Tibial nerve (tissue), 4 donors: ENCODE results near the gene CIITA. TPM values are rescaled to one million over a fixed set of nuclear protein-coding genes. Genes with fewer than 3 reads are reported as not detected.

Source experiments
- DNase-seq, 2 donors: peaks; one replicate each; pipeline ENCODE4 v3.0.0-alpha.2; 2019; ENCODE audit warnings: low spot score in 2 of 2
- H3K27ac ChIP-seq, 4 donors: fragments of 200-600 bp; sonication (generic) in 3 of 4; one replicate each; pipeline ENCODE4 v1.5.1; 2017 to 2019; ENCODE audit warnings: mild to moderate bottlenecking in 1 of 4
- H3K27me3 ChIP-seq, 2 donors: fragments of 200-600 bp; sonication (generic) in 1 of 2; one replicate each; pipeline versions ENCODE4 v1.5.1 to v1.6.0; 2017 to 2019
- H3K36me3 ChIP-seq, 3 donors: fragments of 200-600 bp; sonication (generic); one replicate each; pipeline ENCODE4 v1.5.1; 2018 to 2019
- H3K4me1 ChIP-seq, 4 donors: fragments of 200-600 bp; sonication (generic) in 3 of 4; one replicate each; pipeline ENCODE4 v1.5.1; 2017 to 2019
- H3K4me3 ChIP-seq, 4 donors: fragments of 200-600 bp; sonication (generic) in 3 of 4; one replicate each; pipeline ENCODE4 v1.5.1; 2017 to 2019; ENCODE audit warnings: mild to moderate bottlenecking in 1 of 4, moderate library complexity in 1 of 4
- H3K9me3 ChIP-seq, 4 donors: fragments of 200-600 bp; sonication (generic) in 3 of 4; one replicate each; pipeline ENCODE4 v1.5.1; 2017 to 2019
- CTCF ChIP-seq, 5 experiments: fragments of 200-600 bp in 3 of 5; fragments of 450-650 bp in 2 of 5; sonication (generic) in 3 of 5; IDR thresholded peaks; one replicate each; pipeline ENCODE4 v1.5.1; 2016 to 2019; ENCODE audit warnings: antibody characterized with exemption in 5 of 5, mild to moderate bottlenecking in 3 of 5, moderate library complexity in 2 of 5
- EP300 ChIP-seq, 2 donors: sonication (generic); formaldehyde crosslinking; IDR thresholded peaks; one replicate each; pipeline ENCODE4 v1.6.1; 2017; ENCODE audit warnings: antibody characterized with exemption in 2 of 2, mild to moderate bottlenecking in 1 of 2
- POLR2A ChIP-seq, 2 donors: fragments of 450-650 bp; IDR thresholded peaks; one replicate each; pipeline ENCODE4 v1.6.1; 2017; ENCODE audit warnings: antibody characterized with exemption in 2 of 2, mild to moderate bottlenecking in 2 of 2, moderate library complexity in 2 of 2
- WGBS, 2 donors: methylation state at CpG; one replicate each; pipeline ENCODE4 v1.1.5; 2018; 5-methylcytosine and 5-hydroxymethylcytosine counted together
- total RNA-seq, 4 donors: library from RNA; depleted of rRNA; stranded (reverse); fragments of >200 nt; gene quantifications; one replicate each; pipeline ENCODE4 v1.1.0, GENCODE V29; 2016

The CIITA gene
- total RNA-seq, 4 donors from 2014 or later = 7.5 to 38.7 (median 17.8) TPM

- Histone ChIP-seq H3K9me3 (no peaks in the 10 kb centered on the region), H3K4me3 (no peak overlapping the region), H3K36me3 (no peaks in the 10 kb centered on the region), H3K27ac (no peak overlapping the region), H3K4me1 (no peaks in the 10 kb centered on the region), H3K27me3 (no peaks in the 10 kb centered on the region)
- no peak for TF ChIP-seq EP300 (IDR thresholded peaks at IDR 0.05)
- no peak for TF ChIP-seq POLR2A (IDR thresholded peaks at IDR 0.05)
- no peak for TF ChIP-seq CTCF (IDR thresholded peaks at IDR 0.05)
- no peak for DNase-seq
- 77 to 87% methylated on average over 5 of the region's 5 CpGs for WGBS, 2 donors
Observed at GRCh38 chr16:10852948-10853347, 24.1 kb upstream of the CIITA start.

- H3K9me3 ChIP-seq = no peaks in the 10 kb centered on the region
- no peaks in the 10 kb centered on the region for H3K27me3 ChIP-seq
- H3K27ac ChIP-seq = no peak overlapping the region
- H3K4me1 ChIP-seq = no peaks in the 10 kb centered on the region
- H3K4me3 ChIP-seq = no peak overlapping the region
- TF ChIP-seq CTCF (IDR thresholded peaks at IDR 0.05) = no peak
- no peak for TF ChIP-seq EP300 (IDR thresholded peaks at IDR 0.05)
- TF ChIP-seq POLR2A (IDR thresholded peaks at IDR 0.05) = no peak
- no peak for DNase-seq
- WGBS, 2 donors = 94 to 95% methylated on average over 2 of the region's 2 CpGs
- no peaks in the 10 kb centered on the region for H3K36me3 ChIP-seq
Observed at GRCh38 chr16:10856042-10856441, 21.0 kb upstream of the CIITA start.

- Histone ChIP-seq H3K36me3 (no peaks in the 10 kb centered on the region), H3K4me1 (peaks cover 0 to 7% (median 0%) of the 10 kb centered on the region in 4 donors), H3K27ac (no peak overlapping the region), H3K9me3 (no peaks in the 10 kb centered on the region), H3K4me3 (no peak overlapping the region), H3K27me3 (no peaks in the 10 kb centered on the region)
- WGBS, 2 donors = 77% methylated on average over 1 of the region's 1 CpG
- TF ChIP-seq POLR2A (IDR thresholded peaks at IDR 0.05) (no peak), EP300 (IDR thresholded peaks at IDR 0.05) (no peak), CTCF (IDR thresholded peaks at IDR 0.05) (no peak)
- no peak for DNase-seq
Observed at GRCh38 chr16:10858203-10858602, 18.8 kb upstream of the CIITA start.

- no peak for DNase-seq
- 45 to 69% methylated on average over 2 of the region's 2 CpGs for WGBS, 2 donors
- no peak overlapping the region for H3K27ac ChIP-seq
- no peaks in the 10 kb centered on the region for H3K36me3 ChIP-seq
- H3K27me3 ChIP-seq = no peaks in the 10 kb centered on the region
- H3K4me1 ChIP-seq = peaks cover 0 to 7% (median 0%) of the 10 kb centered on the region in 4 donors
- no peak for TF ChIP-seq CTCF (IDR thresholded peaks at IDR 0.05)
- no peak for TF ChIP-seq EP300 (IDR thresholded peaks at IDR 0.05)
- TF ChIP-seq POLR2A (IDR thresholded peaks at IDR 0.05) = no peak
- H3K9me3 ChIP-seq = no peaks in the 10 kb centered on the region
- H3K4me3 ChIP-seq = no peak overlapping the region
Observed at GRCh38 chr16:10859020-10859419, 18.0 kb upstream of the CIITA start.

- H3K27ac ChIP-seq = no peak overlapping the region
- 87 to 88% methylated on average over 6 of the region's 6 CpGs for WGBS, 2 donors
- H3K36me3 ChIP-seq = no peaks in the 10 kb centered on the region
- peaks cover 0 to 7% (median 0%) of the 10 kb centered on the region in 4 donors for H3K4me1 ChIP-seq
- H3K27me3 ChIP-seq = no peaks in the 10 kb centered on the region
- no peak overlapping the region for H3K4me3 ChIP-seq
- TF ChIP-seq CTCF (IDR thresholded peaks at IDR 0.05) = no peak
- no peak for TF ChIP-seq EP300 (IDR thresholded peaks at IDR 0.05)
- TF ChIP-seq POLR2A (IDR thresholded peaks at IDR 0.05) = no peak
- DNase-seq = no peak
- no peaks in the 10 kb centered on the region for H3K9me3 ChIP-seq
Observed at GRCh38 chr16:10859658-10860057, 17.3 kb upstream of the CIITA start.
